NCI-H146 (cell line): ENCODE data around the gene AKAP6.
A peak's percentile ranks its signal among the peaks of the same experiment; 100 is the strongest.

Experiments
- DNase-seq: peaks from one replicate; lab custom pipeline; 2025; lab: John Stamatoyannopoulos, UW

The AKAP6 gene

DNA sequence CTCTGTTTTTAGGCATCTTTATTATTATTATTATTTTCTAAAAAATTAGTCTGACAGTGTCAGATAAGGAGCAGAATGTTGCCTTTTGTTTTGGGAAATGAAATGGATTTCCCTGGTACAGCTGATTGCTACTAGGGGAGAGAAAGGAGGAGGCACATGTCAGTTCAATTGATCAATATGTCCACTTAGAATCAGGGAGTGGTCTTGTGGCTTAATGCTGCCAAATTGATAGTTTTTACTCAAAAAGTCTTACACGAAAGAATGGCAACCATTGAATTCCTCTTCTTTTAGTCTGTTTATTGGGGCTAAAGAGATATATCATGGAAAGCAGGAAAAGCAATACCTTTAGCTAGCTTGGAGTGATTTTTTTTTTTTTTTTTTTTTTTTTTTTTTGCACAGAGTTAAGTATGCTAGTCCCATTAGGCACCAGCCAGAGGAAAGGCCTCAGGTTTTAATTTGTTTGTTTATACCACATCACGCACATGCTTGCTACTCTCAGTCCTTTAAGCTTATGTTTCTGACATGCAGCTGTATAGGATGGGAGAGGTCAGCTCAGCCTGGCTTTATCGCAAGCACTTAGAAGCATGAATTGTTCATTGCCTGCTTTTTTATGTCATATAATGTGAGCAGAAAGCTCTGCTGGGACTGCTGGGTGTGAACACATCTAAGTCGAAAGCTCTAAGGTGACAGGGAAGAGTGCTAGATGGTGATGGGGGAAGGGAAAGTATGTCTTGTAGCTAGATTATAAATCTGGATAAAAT is 1.4 kb downstream of the AKAP6 start:
- DNase-seq: peak; percentile 23

DNA sequence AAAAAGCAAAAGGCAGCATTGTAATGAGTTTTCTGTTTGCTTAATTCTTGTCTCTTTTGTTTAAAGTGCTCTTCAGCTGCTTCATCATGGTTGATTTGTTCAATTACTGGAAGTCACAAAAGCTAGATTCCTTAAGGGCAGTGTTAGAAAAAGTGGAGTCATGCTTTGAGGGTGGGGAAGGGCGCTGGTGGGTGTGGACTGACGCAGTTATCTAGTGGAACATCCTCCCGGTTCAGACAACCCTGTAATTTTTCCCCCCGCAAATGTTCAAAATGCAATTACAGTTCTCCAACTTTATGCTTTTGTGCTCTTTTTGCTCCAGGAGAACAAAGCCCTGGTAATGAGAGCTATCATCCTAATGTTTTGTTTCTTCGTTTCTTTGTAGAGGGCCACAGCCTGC is 2.1 kb downstream of the AKAP6 start:
- DNase-seq: peak; percentile 1

DNA sequence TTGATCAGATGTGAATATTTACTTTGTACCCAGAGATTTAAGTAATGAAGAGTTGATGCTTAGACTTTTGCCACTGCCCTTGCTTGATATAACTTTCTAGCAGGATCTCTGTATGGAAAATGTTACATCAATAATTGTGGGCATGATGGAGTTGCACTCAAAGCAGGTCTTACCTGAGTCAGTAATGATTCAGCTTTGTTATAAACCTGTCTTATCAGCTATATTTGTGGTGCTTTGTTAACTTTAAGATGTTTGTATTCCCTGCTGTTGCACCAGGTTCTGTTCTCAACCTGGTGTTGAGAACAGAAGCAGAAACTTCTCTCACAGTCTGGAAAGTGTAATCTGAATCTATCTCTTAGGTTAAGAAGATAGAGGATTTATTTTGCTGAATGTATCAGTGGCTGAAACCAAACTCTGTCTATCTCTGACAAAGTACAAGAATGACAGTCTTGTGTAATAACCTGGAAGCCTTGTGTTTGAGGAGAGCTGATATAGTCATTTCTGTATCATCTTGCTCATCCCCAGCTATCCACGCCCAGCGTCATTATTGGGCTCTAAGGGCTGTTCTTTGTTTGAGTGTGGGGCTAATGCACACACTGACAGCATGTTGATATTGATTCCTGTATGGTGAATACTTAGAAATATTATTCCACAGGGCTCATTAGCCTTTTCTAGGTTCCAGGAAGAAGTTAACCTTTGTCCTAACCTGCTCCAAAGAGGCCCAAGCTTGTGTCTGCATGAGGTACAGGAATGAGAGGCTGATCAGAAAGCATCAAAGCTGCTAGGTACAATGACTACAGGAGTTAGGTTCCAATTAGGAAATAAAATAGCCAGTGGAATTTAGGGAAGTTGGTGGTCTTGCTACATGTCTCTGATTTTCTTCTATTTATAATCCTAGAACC is 3.6 kb downstream of the AKAP6 start:
- DNase-seq: peak; percentile 47

DNA sequence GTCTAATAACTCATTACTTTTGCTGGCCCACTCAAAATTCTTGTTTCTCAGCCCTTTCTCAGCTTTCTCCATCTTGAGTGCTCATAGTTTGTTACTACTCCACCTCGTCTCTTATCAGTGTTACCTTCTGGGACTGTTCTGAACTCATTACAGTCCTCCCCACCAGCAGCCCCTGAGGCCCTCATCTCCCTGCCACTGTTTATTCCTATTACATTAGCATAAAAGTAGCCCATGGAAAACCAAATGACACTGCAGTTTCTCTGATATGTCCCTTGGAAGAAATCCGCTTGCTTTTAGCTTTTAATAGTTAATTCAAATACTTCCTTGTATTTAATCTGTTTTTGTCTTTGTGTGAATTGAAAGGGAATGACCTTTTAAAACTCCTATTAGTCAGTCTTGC is 7.6 kb downstream of the AKAP6 start:
- no peak for DNase-seq

DNA sequence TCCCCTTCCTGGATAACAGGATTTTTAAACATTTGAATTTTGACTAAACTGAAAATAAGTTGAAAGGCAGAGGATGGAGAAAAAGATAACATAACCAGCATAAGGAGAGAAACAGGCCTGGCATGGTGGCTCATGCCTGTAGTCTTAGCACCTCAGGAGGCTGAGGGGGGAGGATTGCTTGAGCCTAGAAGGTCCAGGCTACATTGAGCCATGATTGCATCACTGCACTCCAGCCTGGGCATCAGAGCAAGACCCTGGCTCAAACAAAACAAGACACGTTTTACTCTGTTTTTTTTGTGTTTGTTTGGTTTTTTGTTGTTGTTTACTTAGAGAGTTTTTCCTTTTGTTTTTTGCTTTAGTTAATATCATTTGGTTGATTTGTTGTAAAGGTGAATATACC is 8.7 kb downstream of the AKAP6 start:
- no peak for DNase-seq

DNA sequence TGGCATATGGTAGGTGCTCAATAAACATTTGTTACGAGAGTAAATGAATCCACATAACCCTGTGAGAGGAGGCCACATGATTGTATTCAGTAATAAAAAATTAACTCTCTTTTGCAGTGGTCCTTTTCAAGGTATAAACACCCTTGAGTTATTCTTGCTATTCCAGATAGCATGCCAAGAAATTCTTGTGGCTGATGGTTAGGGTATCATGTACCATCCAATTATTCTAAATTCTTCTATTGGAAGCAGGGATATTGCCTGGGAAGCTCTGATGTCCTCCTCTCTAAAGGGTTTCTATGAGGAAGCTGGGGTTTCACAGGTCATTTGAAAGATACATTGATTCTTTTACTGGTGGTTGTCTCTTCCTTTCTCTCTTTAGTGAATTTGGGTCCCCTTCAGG is 10.1 kb downstream of the AKAP6 start:
- DNase-seq: no peak

DNA sequence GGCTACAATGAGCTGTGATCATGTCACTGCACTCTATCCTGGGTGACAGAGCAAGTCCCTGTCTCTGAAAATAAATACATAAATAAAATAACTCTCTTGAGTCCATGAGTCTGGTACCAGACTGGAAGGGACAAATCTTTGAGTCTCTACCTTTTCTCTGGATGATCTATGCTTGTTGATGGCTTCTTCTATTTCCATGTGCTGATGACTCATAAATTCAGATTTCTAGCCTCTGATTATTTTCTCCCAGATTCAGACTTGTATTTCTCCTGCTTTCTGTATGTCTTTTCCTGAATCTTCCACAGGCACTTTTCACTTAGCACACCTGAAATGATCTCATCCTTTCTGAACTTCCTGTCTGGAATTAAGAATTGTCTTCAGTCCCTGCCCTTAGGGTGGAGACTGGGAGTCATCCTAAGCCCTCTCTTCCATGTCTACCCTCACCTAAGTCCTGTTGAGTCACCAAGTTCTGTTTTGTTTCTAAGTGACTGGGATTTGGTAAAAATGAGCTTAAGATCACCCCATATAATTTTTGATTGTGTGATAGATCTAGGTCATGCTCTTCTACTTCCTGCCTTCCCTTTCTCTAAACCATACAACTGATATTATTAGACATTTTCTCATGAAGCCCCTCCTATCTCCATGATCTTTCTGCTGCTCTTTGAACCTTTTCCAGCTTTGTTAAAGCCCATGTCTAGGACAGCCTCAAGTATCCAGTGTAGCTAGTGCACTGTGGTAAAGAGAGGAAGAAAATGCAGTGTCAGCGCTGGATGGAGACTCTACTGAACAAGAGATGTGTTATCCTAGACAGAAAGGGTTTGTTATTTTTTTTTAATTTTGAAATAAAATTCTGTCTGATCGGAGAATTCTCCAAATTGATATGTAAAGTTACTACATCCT is 13.1 kb downstream of the AKAP6 start:
- no peak for DNase-seq

DNA sequence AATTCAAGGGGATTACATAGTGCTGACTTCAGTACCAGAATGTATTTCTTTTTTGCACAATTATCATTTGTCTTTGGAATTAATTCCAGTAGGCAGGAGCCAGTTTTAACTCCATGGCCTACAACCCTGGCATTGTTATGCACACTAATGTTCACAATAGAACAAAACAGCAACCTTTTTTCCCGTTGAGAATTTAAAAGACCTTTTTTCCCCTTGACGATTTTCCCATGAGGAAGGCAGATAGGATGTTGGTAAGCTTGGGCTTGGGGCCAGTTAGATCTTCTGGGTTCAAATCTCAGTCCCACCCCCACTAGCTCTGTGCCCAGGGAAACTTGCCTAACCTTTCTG is 13.7 kb downstream of the AKAP6 start:
- no peak for DNase-seq

DNA sequence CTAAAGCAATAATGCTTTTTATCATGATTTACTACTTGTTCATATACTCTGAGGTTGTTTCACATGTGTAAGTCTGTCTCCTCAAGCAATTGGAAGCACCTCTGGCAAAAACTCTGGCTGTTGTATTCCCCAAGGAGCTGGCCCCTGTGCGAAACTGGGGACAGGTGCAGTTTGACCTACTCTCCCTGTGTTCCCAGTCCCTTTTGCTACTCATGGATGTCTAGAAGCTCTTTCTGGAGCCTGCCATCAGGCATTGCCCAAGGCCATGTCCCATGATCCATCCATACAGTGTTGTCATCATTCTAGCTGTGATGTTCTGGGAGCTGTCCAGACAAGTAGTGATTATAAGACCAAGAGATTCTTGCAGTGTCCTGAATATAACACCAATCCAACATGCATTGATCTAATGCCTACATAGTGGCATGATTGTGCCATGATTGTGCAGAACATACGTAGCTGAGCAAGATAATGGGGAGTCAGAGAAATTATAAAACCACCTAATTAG is 14.9 kb downstream of the AKAP6 start:
- no peak for DNase-seq

DNA sequence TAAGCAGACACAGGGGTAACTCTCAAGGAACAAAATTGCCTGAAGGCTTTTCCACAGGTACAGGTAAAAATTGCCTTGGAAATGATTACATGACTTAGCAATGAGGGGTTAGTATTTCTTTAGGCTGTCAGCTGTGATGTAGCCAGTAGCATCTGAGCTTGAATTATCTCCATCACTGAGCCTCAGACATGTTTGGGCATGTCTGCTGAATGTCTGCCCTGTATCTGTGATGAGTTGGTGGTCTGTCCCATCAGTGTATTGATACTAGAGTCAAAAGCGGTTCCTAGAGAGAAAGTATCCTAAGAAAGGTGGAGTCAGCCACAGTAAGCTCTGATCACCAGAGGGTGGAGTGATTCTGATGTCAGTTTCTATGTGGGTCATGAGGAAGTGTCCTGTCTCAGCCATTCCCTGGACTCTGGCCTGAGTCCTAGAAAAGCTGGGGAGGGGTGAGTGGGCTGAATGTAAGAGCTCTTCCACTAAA is 16.3 kb downstream of the AKAP6 start:
- no peak for DNase-seq

DNA sequence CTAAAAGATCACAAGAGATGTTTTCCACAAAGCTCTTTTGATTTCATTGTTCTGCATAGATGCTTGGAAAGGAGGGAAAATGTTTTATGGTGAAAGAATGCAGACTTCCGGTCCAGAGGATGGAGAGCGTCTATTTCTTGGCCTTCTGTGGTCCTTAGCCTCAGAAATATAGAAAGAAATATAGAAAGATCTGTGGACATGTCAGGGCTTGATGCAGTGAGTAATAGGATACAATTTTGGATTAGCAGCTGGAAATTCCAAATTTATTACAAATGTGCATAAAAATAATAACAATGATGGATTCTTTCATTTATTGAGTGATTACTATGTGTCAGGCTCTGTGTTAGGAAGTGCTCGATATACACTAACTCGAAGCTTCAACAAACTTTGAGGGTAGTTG is 20.2 kb downstream of the AKAP6 start:
- DNase-seq: no peak

DNA sequence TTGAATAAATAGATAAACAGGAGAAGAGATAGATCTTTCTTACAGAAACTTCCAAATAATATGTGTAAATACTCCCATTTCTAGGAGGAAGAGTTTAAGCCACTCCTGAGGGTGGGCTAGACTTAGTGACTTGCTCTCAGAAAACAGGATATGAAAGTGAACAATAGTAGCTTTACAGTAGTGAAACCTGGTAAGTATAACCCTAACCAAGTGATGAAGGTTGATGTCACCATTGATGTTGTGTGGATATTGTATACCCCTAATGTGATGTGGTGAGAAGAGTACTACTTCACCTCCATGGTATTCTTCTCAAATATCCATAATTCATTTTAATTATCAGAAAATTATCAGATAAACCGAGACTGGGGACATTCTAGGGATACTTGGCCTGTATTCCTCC is 20.9 kb downstream of the AKAP6 start:
- no peak for DNase-seq

DNA sequence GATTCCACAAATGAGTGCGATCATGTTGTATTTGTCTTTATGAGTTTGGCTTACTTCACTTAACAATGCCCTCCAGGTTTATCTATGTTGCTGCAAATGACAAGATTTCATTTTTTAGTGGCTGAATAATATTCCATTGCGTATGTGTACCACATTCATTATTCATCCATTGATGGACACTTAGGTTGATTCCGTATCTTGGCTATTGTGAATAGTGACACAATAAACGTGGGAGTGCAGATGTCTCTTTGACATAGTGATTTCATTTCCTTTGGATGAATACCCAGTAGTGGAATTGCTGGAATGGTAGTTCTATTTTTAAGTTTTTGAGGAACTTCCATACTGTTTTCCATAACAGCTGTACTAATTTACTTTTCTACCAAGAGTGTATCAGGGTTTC is 23.5 kb downstream of the AKAP6 start:
- no peak for DNase-seq

DNA sequence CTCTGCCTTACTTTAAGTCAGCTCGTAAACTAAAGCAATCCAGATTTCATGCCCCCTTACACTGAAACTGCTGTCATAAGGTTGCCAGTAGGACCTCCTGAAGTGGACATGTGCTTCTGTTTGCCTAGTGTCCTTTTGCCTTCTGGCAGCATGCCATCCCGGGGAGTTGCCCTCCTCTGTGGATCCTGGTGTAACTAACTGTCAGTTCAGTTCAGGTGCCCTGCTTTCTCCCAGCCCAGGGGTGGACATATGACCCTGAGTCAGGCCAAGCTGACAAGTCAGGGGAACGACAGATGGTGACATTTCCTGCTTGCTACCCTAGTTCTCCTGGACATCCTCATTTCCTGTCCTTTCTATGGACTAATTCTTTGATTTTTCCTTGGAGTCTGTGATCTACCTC is 25.6 kb downstream of the AKAP6 start:
- DNase-seq: peak; percentile 14

DNA sequence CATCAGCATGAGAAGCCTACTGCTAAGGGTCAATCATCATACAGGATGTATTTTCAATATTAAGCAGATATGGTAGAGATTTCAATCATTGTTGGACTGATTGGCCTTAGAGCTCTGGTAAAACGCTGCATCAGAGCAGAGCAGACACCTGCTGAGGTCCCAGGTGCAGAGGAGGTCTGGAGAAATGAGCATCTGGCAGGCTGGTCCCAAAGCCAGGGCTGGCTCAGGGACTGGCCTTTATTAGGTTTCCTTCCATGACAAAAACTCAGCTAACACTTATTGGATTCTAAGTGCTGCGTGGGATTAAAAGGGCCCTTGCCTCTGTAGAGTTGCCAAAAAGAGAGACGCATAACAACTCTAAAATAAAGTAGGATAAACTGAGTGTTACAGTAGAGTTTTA is 29.7 kb downstream of the AKAP6 start:
- no peak for DNase-seq

DNA sequence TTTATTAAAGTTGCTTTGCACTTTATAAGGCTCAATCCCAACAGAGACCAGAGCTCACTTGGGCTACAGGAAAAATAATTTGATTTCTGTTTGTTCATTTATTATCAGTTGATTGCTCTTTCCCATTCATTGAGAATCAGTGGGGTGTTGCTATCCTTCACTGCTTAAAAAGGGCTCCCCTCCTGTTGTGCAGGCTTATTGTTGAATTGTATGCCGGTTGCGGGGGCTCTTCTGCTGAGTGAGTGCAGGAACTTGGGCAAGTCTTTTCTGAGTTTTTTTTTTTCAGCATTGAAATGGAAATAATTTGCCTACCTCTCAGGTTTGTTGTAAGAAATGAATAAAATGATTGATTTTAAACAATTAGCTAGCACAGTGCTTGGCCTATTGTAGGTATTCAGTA is 32.6 kb downstream of the AKAP6 start:
- peak; percentile 7 for DNase-seq

DNA sequence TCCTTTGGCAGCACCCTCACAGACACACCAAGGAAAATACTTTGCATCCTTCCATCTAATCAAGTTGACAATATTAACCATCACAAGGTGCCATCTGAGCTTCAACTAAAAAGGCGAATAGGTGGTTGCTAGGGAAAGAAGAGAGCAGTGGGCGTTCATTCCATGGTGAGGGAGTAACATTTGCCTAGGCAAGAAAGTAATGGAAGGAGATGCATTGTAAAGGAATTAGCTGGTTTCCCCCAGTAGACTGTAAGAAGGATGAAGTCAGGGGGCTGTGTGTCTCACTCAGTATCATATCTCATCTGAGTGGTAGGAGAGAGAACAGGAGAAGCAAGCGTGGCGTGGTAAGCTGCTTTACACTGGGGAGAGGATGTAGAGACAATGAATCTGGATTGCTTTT is 34.7 kb downstream of the AKAP6 start:
- no peak for DNase-seq

DNA sequence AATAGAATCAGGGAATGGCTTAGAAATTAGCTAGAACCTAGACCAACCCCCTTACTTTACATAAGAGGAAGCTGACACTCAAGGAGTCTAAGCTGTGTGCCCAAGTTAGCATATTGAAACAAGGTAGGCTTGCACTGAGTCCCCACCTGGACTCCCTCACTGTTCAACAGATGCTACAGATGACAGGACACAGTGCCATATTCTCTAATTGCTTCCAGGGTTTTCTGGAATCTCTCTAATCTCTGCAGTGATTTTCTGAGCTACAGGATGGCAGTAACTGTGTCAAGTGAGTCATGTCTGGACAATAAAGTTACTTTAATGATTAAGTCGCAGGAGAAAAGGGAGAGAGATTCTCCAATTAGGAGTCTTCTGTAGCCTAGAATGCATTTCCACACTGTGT is 35.8 kb downstream of the AKAP6 start:
- DNase-seq: no peak

DNA sequence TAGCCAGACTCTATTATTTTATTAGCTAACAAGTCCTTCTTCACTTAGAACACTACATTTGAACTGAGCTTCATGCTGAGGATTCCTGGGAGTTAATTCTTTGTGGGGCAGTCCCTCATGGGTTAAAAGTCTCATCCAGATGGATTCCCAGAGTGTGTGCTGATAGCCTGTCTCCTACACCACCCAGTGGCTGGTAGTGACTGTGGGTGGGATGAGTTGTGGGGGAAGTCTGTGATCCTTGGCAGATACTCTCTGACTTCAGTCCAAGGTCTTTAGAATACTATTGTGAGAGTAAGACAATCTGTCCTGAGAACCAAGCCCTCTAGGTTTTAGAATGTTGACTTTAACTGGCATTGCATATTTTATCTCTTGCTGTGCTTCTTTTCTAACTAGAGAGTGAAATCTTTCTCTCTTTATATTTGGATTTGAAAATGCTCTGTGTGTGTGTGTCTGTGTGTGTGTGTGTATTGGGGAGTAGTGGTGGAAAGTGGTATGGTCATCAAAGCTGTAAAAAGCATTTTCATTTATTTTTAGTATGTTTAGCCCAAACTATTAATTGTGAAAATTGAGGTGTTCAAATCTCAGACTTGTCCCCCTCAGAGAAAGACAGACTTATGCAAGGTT is 37.3 kb downstream of the AKAP6 start:
- no peak for DNase-seq

DNA sequence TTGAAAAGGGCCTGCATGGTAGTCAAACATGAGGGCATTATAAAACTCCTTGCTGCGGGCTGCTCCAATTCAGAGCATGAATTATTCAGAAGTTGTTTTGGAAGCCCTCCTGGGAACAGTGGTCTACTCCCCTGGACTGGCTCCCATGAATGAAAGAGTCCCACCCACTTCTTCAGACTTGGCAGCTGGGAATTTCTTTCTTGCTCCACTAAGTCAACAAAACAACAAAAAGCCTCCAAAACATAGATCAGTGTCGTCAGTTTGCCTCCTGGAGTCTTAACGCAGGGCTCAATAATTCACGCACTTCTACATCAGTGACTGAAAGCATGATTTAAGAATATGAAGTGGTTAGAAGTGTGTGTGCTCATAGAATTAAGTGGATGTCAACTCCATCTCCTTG is 37.9 kb downstream of the AKAP6 start:
- no peak for DNase-seq

DNA sequence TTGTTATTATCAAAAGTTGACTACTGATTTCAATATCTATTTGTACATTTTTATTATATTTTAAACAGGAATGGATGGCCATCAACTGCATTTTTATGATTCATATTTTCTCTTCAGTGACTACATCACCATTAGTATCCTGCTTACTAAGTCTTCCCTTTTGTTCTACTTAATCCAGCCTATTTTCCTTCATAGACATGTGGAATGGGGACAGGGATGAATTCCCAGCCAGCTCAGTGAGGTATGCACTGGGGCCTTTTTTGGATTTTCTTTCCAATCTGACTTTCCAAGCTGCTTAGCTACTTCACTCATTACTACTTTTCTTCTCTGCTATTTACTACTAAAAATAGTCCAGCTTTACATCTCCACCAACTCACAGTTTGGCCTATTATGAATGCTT is 38.4 kb downstream of the AKAP6 start:
- DNase-seq: no peak

DNA sequence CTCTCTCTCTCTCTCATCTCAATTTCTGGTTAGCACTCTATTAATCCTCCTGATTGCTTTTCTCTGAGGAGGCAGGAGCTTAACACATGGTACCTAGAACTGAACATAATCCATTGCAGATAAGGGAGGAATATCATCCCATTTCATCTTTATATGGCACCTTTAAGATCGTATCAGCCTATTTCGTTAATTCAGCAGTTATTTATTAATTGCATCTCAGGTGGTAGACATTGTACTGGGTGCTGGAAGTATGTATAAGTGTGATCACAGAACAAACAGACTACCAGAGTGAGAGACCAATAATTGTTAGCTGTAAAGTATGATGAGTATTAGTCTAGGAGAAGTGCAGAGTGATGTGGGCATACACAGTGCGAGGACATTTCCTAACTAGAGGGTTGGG is 39.0 kb downstream of the AKAP6 start:
- DNase-seq: no peak
